ENCODE results near the gene MKNK2.

DNA sequence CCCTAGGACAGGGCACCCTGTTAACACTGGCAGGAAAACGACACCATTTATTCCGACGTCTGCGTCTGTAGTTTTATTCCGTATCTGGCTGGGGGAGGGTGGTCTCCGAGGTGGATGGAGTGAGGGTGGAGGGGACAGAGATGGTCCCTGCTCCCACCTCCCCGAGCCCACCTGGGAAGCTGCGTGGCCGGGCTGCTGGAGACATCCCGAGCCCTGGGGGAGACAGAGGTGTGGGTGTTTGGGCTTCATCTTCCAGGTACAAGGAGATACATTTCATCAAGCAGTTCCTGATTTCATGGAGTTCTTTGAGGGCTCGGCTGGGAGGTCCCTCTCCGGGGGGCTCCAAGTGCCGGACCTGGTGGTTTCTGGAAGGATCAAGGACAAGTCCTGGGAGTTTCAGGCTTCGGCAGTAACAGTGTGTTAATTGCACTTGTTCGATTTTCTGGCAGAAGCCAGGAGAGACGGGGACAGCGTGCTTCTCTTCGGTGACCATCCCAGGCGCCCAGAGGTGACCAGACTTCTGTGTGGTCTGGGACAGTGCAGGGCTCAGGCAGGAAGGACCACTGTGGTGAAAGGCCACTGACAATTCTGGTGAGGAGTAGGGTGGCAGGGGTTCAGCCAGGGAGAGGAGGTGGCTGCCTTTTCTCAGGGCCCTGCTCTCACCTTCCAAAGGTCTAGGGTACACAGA is 20.1 kb upstream of the MKNK2 start:
- no peak for TF ChIP-seq CTCF (IDR thresholded peaks at IDR 0.05)
- TF ChIP-seq EP300 (IDR thresholded peaks at IDR 0.05; ENCODE audit: low read depth), result no peak
- no peak for TF ChIP-seq POLR2A (IDR thresholded peaks at IDR 0.05)

Data from transverse colon (tissue), 3 donors.